Mesodermal cell (in vitro differentiated cells): ENCODE measurements around the gene CD300LG.
"Not testable (repeated sequence)": the region's sequence is repeated elsewhere in the genome, so short reads cannot be mapped to it uniquely, and the experiment has no call there.

Source experiments
- H3K27ac ChIP-seq: 2 replicates; pipeline ENCODE4 v1.7.0; 2013; ENCODE audit warnings: mild to moderate bottlenecking, low read depth, low read length, moderate library complexity; ENCODE audit not compliant: severe bottlenecking
- H3K36me3 ChIP-seq: 2 replicates; pipeline ENCODE4 v1.7.1; 2013; ENCODE audit warnings: mild to moderate bottlenecking, low read length, moderate library complexity; ENCODE audit not compliant: control insufficient read depth, insufficient read depth
- H3K4me1 ChIP-seq: one replicate; pipeline ENCODE4 v1.7.1; 2013; ENCODE audit warnings: mild to moderate bottlenecking, low read length; ENCODE audit not compliant: insufficient read depth, control insufficient read depth, poor library complexity, severe bottlenecking
- H3K4me3 ChIP-seq: 2 replicates; pipeline ENCODE4 v1.7.0; 2013; ENCODE audit warnings: low read length, control low read depth, mild to moderate bottlenecking; ENCODE audit not compliant: insufficient read depth, poor library complexity, severe bottlenecking; ENCODE audit errors: extremely low read depth
- H3K9me3 ChIP-seq: 2 replicates; pipeline ENCODE4 v1.7.1; 2013; ENCODE audit warnings: mild to moderate bottlenecking, low read length, moderate library complexity; ENCODE audit not compliant: control insufficient read depth
- WGBS, 2 experiments: methylation state at CpG; one replicate each; pipeline ENCODE4 v1.1.5; 2013; ENCODE audit warnings: missing lambda C conversion rate in 2 of 2; ENCODE audit not compliant: insufficient coverage in 2 of 2; 5-methylcytosine and 5-hydroxymethylcytosine counted together

The CD300LG gene

DNA sequence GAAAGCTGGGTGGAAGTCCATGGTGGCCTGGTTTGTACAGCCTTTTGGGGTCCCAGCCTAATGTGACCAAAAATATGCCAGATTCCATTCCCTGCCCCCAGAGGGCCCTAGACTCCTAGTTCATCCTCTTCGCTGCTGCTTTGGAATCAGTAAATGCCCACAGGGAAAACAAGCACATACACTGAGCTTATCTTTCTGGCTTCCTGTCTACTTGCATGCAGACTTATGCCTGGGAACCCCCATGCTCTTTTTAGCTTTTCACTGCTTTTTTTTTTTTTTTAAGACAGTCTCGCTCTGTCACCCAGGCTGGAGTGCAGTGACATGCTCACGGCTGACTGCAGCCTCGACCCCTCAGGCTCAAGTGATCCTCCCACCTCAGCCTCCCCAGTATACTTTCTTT, 6.2 kb upstream of the CD300LG start:
- Histone ChIP-seq H3K36me3 (no peaks in the 10 kb centered on the region), H3K27ac (no peak overlapping the region), H3K9me3 (no peaks in the 10 kb centered on the region), H3K4me1 (no peaks in the 10 kb centered on the region), H3K4me3 (no peak overlapping the region)
- 37 to 65% methylated on average over 1 to 2 of the region's 4 CpGs for WGBS, 2 experiments

DNA sequence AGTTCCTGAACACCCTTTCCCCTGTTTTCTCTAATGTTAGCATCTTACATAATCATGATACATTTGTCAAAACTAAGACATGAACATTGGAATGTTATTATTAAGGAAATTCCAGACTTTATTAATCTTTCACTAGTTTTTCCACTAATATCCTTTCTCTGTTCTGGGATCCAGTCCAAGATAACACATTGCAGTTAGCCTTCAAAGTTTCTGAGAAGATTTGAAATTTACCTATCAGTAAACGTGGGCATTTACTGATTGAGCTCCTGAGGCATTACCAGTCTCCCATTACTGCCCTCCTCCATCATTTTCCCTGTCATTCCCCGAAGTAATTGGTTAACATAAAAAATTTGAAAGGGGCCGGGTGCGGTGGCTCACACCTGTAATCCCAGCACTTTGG, 5.7 kb upstream of the CD300LG start:
- Histone ChIP-seq H3K4me3 (no peak overlapping the region), H3K36me3 (no peaks in the 10 kb centered on the region), H3K27ac (no peak overlapping the region), H3K4me1 (no peaks in the 10 kb centered on the region), H3K9me3 (no peaks in the 10 kb centered on the region)
- 83 to 100% methylated on average over 4 of the region's 4 CpGs for WGBS, 2 experiments

GRCh38 chr17:43842091-43842974, 4.6 kb upstream of the CD300LG start:
- H3K4me1 ChIP-seq, H3K4me3 ChIP-seq, H3K9me3 ChIP-seq, H3K27ac ChIP-seq, H3K36me3 ChIP-seq: not testable (repeated sequence)
- WGBS, 2 experiments, result 95 to 99% methylated on average over 7 to 12 of the region's 54 CpGs

DNA sequence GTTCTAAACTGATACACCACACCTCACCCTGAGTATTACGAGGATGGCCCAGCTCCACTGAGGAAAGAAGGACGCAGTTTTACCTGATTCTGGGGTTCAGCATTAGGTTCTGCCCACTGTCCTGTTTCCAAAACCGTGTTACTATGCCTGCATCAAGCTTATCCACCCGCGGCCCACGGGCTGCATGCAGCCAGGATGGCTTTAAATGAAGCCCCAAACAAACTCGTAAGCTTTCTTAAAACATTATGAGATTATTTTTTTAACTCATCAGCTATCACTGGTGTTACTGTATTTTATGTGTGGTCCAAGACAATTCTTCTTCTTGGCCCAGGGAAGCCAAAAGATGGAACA, 4.0 kb upstream of the CD300LG start:
- no peaks in the 10 kb centered on the region for H3K4me1 ChIP-seq
- H3K4me3 ChIP-seq, result no peak overlapping the region
- no peak overlapping the region for H3K27ac ChIP-seq
- no peaks in the 10 kb centered on the region for H3K36me3 ChIP-seq
- 87 to 91% methylated on average over 3 to 5 of the region's 7 CpGs for WGBS, 2 experiments
- H3K9me3 ChIP-seq, result no peaks in the 10 kb centered on the region

DNA sequence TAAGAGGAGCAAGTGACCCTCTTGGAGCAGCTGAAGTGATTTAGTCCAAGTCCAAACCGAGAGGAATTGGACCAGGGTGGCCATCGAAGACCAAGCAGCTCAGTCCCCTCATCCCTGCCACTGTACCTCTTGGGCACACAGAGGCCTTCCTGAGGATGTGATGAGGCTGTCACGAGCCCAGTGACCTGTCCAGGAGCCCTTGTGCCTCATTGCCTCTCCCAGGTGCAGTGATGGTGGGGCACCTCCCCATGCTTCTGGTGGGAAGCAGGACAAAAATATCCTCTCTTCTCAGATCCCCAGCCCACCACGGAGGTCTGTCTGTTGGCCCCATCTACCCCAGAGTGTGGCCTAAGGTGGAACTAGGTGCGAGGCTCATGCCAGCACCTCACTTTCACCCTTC, 2.7 kb upstream of the CD300LG start:
- Histone ChIP-seq H3K27ac (no peak overlapping the region), H3K9me3 (no peaks in the 10 kb centered on the region), H3K36me3 (no peaks in the 10 kb centered on the region), H3K4me3 (no peak overlapping the region), H3K4me1 (no peaks in the 10 kb centered on the region)
- 83 to 91% methylated on average over 3 to 4 of the region's 5 CpGs for WGBS, 2 experiments

DNA sequence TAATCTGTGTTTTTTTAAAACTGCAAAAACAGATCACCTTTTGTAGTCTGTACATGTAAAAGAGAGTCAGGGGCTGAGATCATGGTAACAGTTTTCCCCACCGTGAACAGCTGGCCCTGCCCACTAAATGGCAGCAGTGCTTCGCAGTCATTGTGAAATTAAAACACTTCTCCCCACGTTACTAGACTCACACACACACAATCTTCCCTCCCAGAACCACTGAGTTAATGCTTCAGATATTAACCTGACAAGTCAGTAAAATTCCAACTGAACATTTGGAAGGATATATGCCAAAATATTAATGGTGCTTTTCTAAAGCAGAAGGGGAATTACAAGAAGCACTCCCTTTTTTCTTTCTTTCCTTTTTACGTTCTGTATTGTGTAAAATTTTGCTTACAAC, 1.2 kb upstream of the CD300LG start:
- H3K4me1 ChIP-seq, result no peaks in the 10 kb centered on the region

DNA sequence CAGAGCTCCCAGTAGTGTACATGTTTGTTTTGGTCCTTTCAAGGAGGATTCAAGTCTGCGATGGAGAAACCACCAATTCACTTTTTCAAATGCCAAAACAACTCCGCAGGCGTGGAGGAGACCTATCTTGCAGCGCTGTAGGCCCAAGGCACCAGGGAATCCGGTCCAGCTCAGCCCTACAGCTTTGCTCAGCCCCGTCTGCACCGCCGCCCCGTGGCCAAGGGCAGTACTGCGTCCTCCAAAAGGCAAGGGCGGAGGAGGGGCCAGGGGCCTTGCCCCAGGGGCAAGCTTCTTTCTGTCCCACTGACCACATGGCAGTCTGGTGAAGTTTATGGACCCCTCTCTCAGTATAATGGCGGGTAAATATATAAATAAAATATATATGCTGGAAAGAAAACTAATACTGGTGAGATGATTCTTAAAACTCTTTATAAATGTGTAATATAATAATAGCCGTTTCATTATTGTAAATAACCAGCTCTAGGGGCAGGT, 709 bp upstream of the CD300LG start:
- H3K4me3 ChIP-seq, result no peak overlapping the region
- H3K9me3 ChIP-seq, result no peaks in the 10 kb centered on the region
- no peaks in the 10 kb centered on the region for H3K4me1 ChIP-seq
- WGBS, 2 experiments, result 0 to 2% methylated on average over 6 to 8 of the region's 13 CpGs
- H3K27ac ChIP-seq, result no peak overlapping the region
- no peaks in the 10 kb centered on the region for H3K36me3 ChIP-seq

More for the DNA sequence above, 1.2 kb upstream of the CD300LG start:
- Histone ChIP-seq H3K9me3 (no peaks in the 10 kb centered on the region), H3K36me3 (no peaks in the 10 kb centered on the region), H3K27ac (no peak overlapping the region), H3K4me3 (no peak overlapping the region)
- 76 to 100% methylated on average over 2 of the region's 4 CpGs for WGBS, 2 experiments

GRCh38 chr17:43848601-43849000, 1.6 kb downstream of the CD300LG start:
- no peaks in the 10 kb centered on the region for H3K9me3 ChIP-seq
- no peak overlapping the region for H3K4me3 ChIP-seq
- no peaks in the 10 kb centered on the region for H3K36me3 ChIP-seq
- no peaks in the 10 kb centered on the region for H3K4me1 ChIP-seq
- 95% methylated on average over 9 of the region's 10 CpGs for WGBS, 2 experiments
- H3K27ac ChIP-seq, result no peak overlapping the region

GRCh38 chr17:43849116-43849515, 2.1 kb downstream of the CD300LG start:
- H3K4me1 ChIP-seq, result no peaks in the 10 kb centered on the region
- H3K27ac ChIP-seq, result no peak overlapping the region
- no peak overlapping the region for H3K4me3 ChIP-seq
- no peaks in the 10 kb centered on the region for H3K36me3 ChIP-seq
- 85 to 93% methylated on average over 3 to 8 of the region's 8 CpGs for WGBS, 2 experiments
- H3K9me3 ChIP-seq, result no peaks in the 10 kb centered on the region

- Histone ChIP-seq H3K27ac (no peak overlapping the region), H3K4me1 (no peaks in the 10 kb centered on the region), H3K36me3 (no peaks in the 10 kb centered on the region), H3K9me3 (no peaks in the 10 kb centered on the region), H3K4me3 (no peak overlapping the region)
- 91 to 97% methylated on average over 6 of the region's 8 CpGs for WGBS, 2 experiments
Measured at GRCh38 chr17:43852571-43852970, 5.6 kb downstream of the CD300LG start.

- WGBS, 2 experiments, result 84 to 96% methylated on average over 4 to 7 of the region's 7 CpGs
- H3K4me3 ChIP-seq, result no peak overlapping the region
- H3K36me3 ChIP-seq, result no peaks in the 10 kb centered on the region
- no peaks in the 10 kb centered on the region for H3K4me1 ChIP-seq
- H3K9me3 ChIP-seq, result no peaks in the 10 kb centered on the region
- H3K27ac ChIP-seq, result no peak overlapping the region
Measured at GRCh38 chr17:43853546-43853945, 6.6 kb downstream of the CD300LG start.
